Fibroblast of peridontal ligament (primary cell): Measurements from ENCODE around the gene OLFML1.
"Not testable (repeated sequence)": the region's sequence is repeated elsewhere in the genome, so short reads cannot be mapped to it uniquely, and the experiment has no call there.

Source experiments
- DNase-seq: peaks from one replicate; pipeline ENCODE4 v3.0.0-alpha.2; 2010; ENCODE audit errors: extremely low read depth

The OLFML1 gene

GRCh38 chr11:7512525-7513233 is 27.4 kb downstream of the OLFML1 start:
- DNase-seq: peak; percentile 81

- peak; percentile 70 for DNase-seq
Measured at GRCh38 chr11:7513234-7514098, 28.2 kb downstream of the OLFML1 start, which contains the start of gene PPFIBP2. Gene PPFIBP2, plus strand, starts transcription at chr11:7513999. Its CDS starts 35,477 bp downstream, at chr11:7549476.

- DNase-seq: no peak
Measured at GRCh38 chr11:7514099-7514591, 28.8 kb downstream of the OLFML1 start.

- no peak for DNase-seq
Measured at GRCh38 chr11:7515447-7515886, 30.2 kb downstream of the OLFML1 start.

- no peak for DNase-seq
Measured at GRCh38 chr11:7516475-7516874, 31.2 kb downstream of the OLFML1 start.

GRCh38 chr11:7517743-7518142 is 32.4 kb downstream of the OLFML1 start:
- not testable (repeated sequence) for DNase-seq

- no peak for DNase-seq
Measured at GRCh38 chr11:7518811-7519562, 33.7 kb downstream of the OLFML1 start.

- DNase-seq: no peak
Measured at GRCh38 chr11:7520011-7520942, 35.0 kb downstream of the OLFML1 start.

GRCh38 chr11:7520981-7521487 is 35.7 kb downstream of the OLFML1 start:
- DNase-seq: no peak

GRCh38 chr11:7522121-7522520 is 36.8 kb downstream of the OLFML1 start:
- DNase-seq: no peak

- DNase-seq: no peak
Measured at GRCh38 chr11:7522546-7522945, 37.2 kb downstream of the OLFML1 start.

GRCh38 chr11:7523416-7524210 is 38.3 kb downstream of the OLFML1 start:
- DNase-seq: no peak

- no peak for DNase-seq
Measured at GRCh38 chr11:7524462-7525235, 39.3 kb downstream of the OLFML1 start.

- no peak for DNase-seq
Measured at GRCh38 chr11:7525424-7525823, 40.1 kb downstream of the OLFML1 start.

- DNase-seq: no peak
Measured at GRCh38 chr11:7527029-7527428, 41.7 kb downstream of the OLFML1 start.

GRCh38 chr11:7528514-7529049 is 43.3 kb downstream of the OLFML1 start:
- no peak for DNase-seq

- no peak for DNase-seq
Measured at GRCh38 chr11:7530013-7530640, 44.8 kb downstream of the OLFML1 start.

GRCh38 chr11:7531011-7531410 is 45.7 kb downstream of the OLFML1 start:
- no peak for DNase-seq
